Immature natural killer cell (primary cell): ENCODE measurements around the gene ENTPD5. TPM values are rescaled to one million over a fixed set of nuclear protein-coding genes. Genes with fewer than 3 reads are reported as not detected.
A peak's percentile ranks its signal among the peaks of the same experiment; 100 is the strongest.

Source experiments
- DNase-seq, 3 donors: peaks; one replicate each; pipeline ENCODE4 v3.0.0; 2022; ENCODE audit warnings: mixed read lengths in 1 of 3
- H3K27ac Mint-ChIP-seq, 6 donors: one replicate each; pipeline ENCODE4 v1.8.0; 2020; ENCODE audit warnings: mixed read lengths in 6 of 6, mild to moderate bottlenecking in 5 of 6, inconsistent platforms in 4 of 6, moderate library complexity in 3 of 6
- H3K27me3 Mint-ChIP-seq, 3 donors: one replicate each; pipeline ENCODE4 v1.8.0; 2020 to 2021; ENCODE audit warnings: low read depth in 3 of 3, mild to moderate bottlenecking in 3 of 3, mixed read lengths in 3 of 3, moderate library complexity in 3 of 3, inconsistent platforms in 1 of 3
- H3K36me3 Mint-ChIP-seq, 3 donors: one replicate each; pipeline ENCODE4 v1.8.0; 2020; ENCODE audit warnings: mixed read lengths in 3 of 3, inconsistent platforms in 2 of 3, mild to moderate bottlenecking in 2 of 3
- H3K4me1 Mint-ChIP-seq, 2 donors: one replicate each; pipeline ENCODE4 v1.8.0; 2020; ENCODE audit warnings: inconsistent platforms in 2 of 2, mild to moderate bottlenecking in 2 of 2, mixed read lengths in 2 of 2, moderate library complexity in 1 of 2
- H3K4me3 Mint-ChIP-seq, 5 donors: one replicate each; pipeline ENCODE4 v1.8.0; 2020; ENCODE audit warnings: mild to moderate bottlenecking in 5 of 5, mixed read lengths in 5 of 5, inconsistent platforms in 3 of 5, moderate library complexity in 3 of 5
- H3K9me3 Mint-ChIP-seq, 6 donors: one replicate each; pipeline ENCODE4 v1.8.0; 2020; ENCODE audit warnings: mild to moderate bottlenecking in 6 of 6, mixed read lengths in 6 of 6, inconsistent platforms in 4 of 6, moderate library complexity in 3 of 6
- polyA plus RNA-seq, 3 donors: library from polyadenylated mRNA; unstranded; fragments of 300-500 nt; fragmentation: Illumina TruSeq; gene quantifications; one replicate each; pipeline ENCODE4 v1.2.3, GENCODE V29; 2021

Gene ENTPD5
- polyA plus RNA-seq: 1 to 10 TPM; 3.2 to 9.1 (median 3.2) TPM

GRCh38 chr14:74018586-74019407, at the start of gene ENTPD5, which contains the start of gene BBOF1:
Gene ENTPD5 (minus strand): TSS chr14:74019288. CDS start chr14:73988102, 31,186 bp downstream.
Gene BBOF1 (plus strand): TSS chr14:74019349. CDS start chr14:74019479, 130 bp downstream.
- H3K4me3 Mint-ChIP-seq: peak within 1 kb of the TSS; percentile 94 to 99 (median 97)
- peaks cover 3 to 13% (median 5%) of the 10 kb centered on the region in 3 donors for H3K27me3 Mint-ChIP-seq

GRCh38 chr14:74065746-74066575, 46.9 kb upstream of the ENTPD5 start:
- Mint-ChIP-seq H3K9me3 (no peaks in the 10 kb centered on the region), H3K27ac (no peak overlapping the region), H3K4me1 (no peaks in the 10 kb centered on the region), H3K27me3 (peaks cover 0 to 2% (median 1%) of the 10 kb centered on the region in 3 donors), H3K4me3 (no peak overlapping the region), H3K36me3 (peaks cover 16 to 30% (median 25%) of the 10 kb centered on the region in 3 donors)
- DNase-seq: no peak

More at GRCh38 chr14:74018586-74019407, at the start of gene ENTPD5, which contains the start of gene BBOF1:
- Mint-ChIP-seq H3K9me3 (no peaks in the 10 kb centered on the region), H3K36me3 (peaks cover 0 to 6% (median 0%) of the 10 kb centered on the region in 3 donors), H3K27ac (peak within 1 kb of the TSS; percentile 94 to 99 (median 98)), H3K4me1 (peaks cover 17 to 22% of the 10 kb centered on the region in 2 donors)
- DNase-seq: peak; percentile 92 to 93 (median 93)

- H3K4me3 Mint-ChIP-seq: no peak overlapping the region
- peaks cover 19 to 35% (median 23%) of the 10 kb centered on the region in 3 donors for H3K36me3 Mint-ChIP-seq
- no peaks in the 10 kb centered on the region for H3K9me3 Mint-ChIP-seq
- H3K27me3 Mint-ChIP-seq: peaks cover 0 to 2% (median 1%) of the 10 kb centered on the region in 3 donors
- H3K4me1 Mint-ChIP-seq: no peaks in the 10 kb centered on the region
- peak overlapping the region in 1 of 6 donors; percentile 26 for H3K27ac Mint-ChIP-seq
- no peak for DNase-seq
These were observed 45.8 kb upstream of the ENTPD5 start for GRCh38 chr14:74064883-74065282.

GRCh38 chr14:74064426-74064825, 45.3 kb upstream of the ENTPD5 start:
- Mint-ChIP-seq H3K27me3 (peaks cover 0 to 2% (median 1%) of the 10 kb centered on the region in 3 donors), H3K27ac (no peak overlapping the region), H3K4me3 (no peak overlapping the region), H3K4me1 (no peaks in the 10 kb centered on the region), H3K9me3 (no peaks in the 10 kb centered on the region), H3K36me3 (peaks cover 19 to 39% (median 23%) of the 10 kb centered on the region in 3 donors)
- DNase-seq: no peak

GRCh38 chr14:74062809-74063150, 43.7 kb upstream of the ENTPD5 start:
- H3K27me3 Mint-ChIP-seq: peaks cover 0 to 2% (median 1%) of the 10 kb centered on the region in 3 donors

GRCh38 chr14:74049876-74050495, 30.9 kb upstream of the ENTPD5 start:
- H3K27me3 Mint-ChIP-seq: no peaks in the 10 kb centered on the region
- no peaks in the 10 kb centered on the region for H3K36me3 Mint-ChIP-seq
- no peak for DNase-seq
- no peak overlapping the region for H3K27ac Mint-ChIP-seq
- H3K9me3 Mint-ChIP-seq: no peaks in the 10 kb centered on the region
- H3K4me3 Mint-ChIP-seq: no peak overlapping the region
- H3K4me1 Mint-ChIP-seq: no peaks in the 10 kb centered on the region

More at GRCh38 chr14:74062809-74063150, 43.7 kb upstream of the ENTPD5 start:
- Mint-ChIP-seq H3K27ac (peak overlapping the region in 1 of 6 donors; percentile 51), H3K9me3 (no peaks in the 10 kb centered on the region), H3K36me3 (peaks cover 19 to 42% (median 23%) of the 10 kb centered on the region in 3 donors), H3K4me1 (no peaks in the 10 kb centered on the region), H3K4me3 (no peak overlapping the region)
- no peak for DNase-seq

- no peaks in the 10 kb centered on the region for H3K4me1 Mint-ChIP-seq
- H3K27me3 Mint-ChIP-seq: no peaks in the 10 kb centered on the region
- H3K9me3 Mint-ChIP-seq: no peaks in the 10 kb centered on the region
- no peak overlapping the region for H3K4me3 Mint-ChIP-seq
- H3K36me3 Mint-ChIP-seq: no peaks in the 10 kb centered on the region
- DNase-seq: no peak
- no peak overlapping the region for H3K27ac Mint-ChIP-seq
These were observed 29.2 kb upstream of the ENTPD5 start for GRCh38 chr14:74048281-74048680.

GRCh38 chr14:74045522-74045921, 26.4 kb upstream of the ENTPD5 start:
- Mint-ChIP-seq H3K36me3 (peaks cover 0 to 5% (median 2%) of the 10 kb centered on the region in 3 donors), H3K4me1 (no peaks in the 10 kb centered on the region), H3K27ac (no peak overlapping the region), H3K4me3 (no peak overlapping the region), H3K9me3 (no peaks in the 10 kb centered on the region), H3K27me3 (no peaks in the 10 kb centered on the region)
- no peak for DNase-seq

GRCh38 chr14:74042296-74042695, 23.2 kb upstream of the ENTPD5 start:
- no peak overlapping the region for H3K4me3 Mint-ChIP-seq
- H3K36me3 Mint-ChIP-seq: peaks cover 0 to 6% (median 5%) of the 10 kb centered on the region in 3 donors
- no peak overlapping the region for H3K27ac Mint-ChIP-seq
- no peaks in the 10 kb centered on the region for H3K9me3 Mint-ChIP-seq
- H3K27me3 Mint-ChIP-seq: no peaks in the 10 kb centered on the region
- no peak for DNase-seq
- H3K4me1 Mint-ChIP-seq: no peaks in the 10 kb centered on the region

GRCh38 chr14:74038020-74038859, 19.2 kb upstream of the ENTPD5 start:
- no peak overlapping the region for H3K27ac Mint-ChIP-seq
- H3K27me3 Mint-ChIP-seq: no peaks in the 10 kb centered on the region
- DNase-seq: peak; percentile 34 to 45 (median 43)
- peaks cover 0 to 8% (median 6%) of the 10 kb centered on the region in 3 donors for H3K36me3 Mint-ChIP-seq
- no peak overlapping the region for H3K4me3 Mint-ChIP-seq
- H3K4me1 Mint-ChIP-seq: no peaks in the 10 kb centered on the region
- H3K9me3 Mint-ChIP-seq: no peaks in the 10 kb centered on the region

- H3K4me1 Mint-ChIP-seq: no peaks in the 10 kb centered on the region
- no peak for DNase-seq
- no peaks in the 10 kb centered on the region for H3K9me3 Mint-ChIP-seq
- H3K4me3 Mint-ChIP-seq: no peak overlapping the region
- no peaks in the 10 kb centered on the region for H3K27me3 Mint-ChIP-seq
- no peak overlapping the region for H3K27ac Mint-ChIP-seq
- peaks cover 0 to 8% (median 3%) of the 10 kb centered on the region in 3 donors for H3K36me3 Mint-ChIP-seq
These were observed 16.5 kb upstream of the ENTPD5 start for GRCh38 chr14:74035556-74035955.

GRCh38 chr14:74034572-74034971, 15.5 kb upstream of the ENTPD5 start:
- Mint-ChIP-seq H3K27me3 (no peaks in the 10 kb centered on the region), H3K4me1 (no peaks in the 10 kb centered on the region), H3K27ac (no peak overlapping the region), H3K36me3 (peaks cover 0 to 4% (median 3%) of the 10 kb centered on the region in 3 donors), H3K4me3 (no peak overlapping the region), H3K9me3 (no peaks in the 10 kb centered on the region)
- DNase-seq: no peak

- H3K4me1 Mint-ChIP-seq: no peaks in the 10 kb centered on the region
- no peak overlapping the region for H3K4me3 Mint-ChIP-seq
- H3K27me3 Mint-ChIP-seq: no peaks in the 10 kb centered on the region
- no peaks in the 10 kb centered on the region for H3K9me3 Mint-ChIP-seq
- H3K27ac Mint-ChIP-seq: no peak overlapping the region
- no peak for DNase-seq
- peaks cover 0 to 4% (median 0%) of the 10 kb centered on the region in 3 donors for H3K36me3 Mint-ChIP-seq
These were observed 10.0 kb upstream of the ENTPD5 start for GRCh38 chr14:74029136-74029535.
